Stimulated activated naive CD8-positive, alpha-beta T cell treated with anti-CD3 and anti-CD28 coated beads, Interleukin-15, amount 100 ng/mL, for 72 hours (primary cell): ENCODE results near the gene SUMO3.

Experiments
- ATAC-seq: fragments of 150-1000 bp; cut with Tn5 transposase; 2 replicates; pipeline ENCODE4 v1.10.0; 2021; ENCODE audit warnings: mild to moderate bottlenecking, moderate library complexity
- DNase-seq, 2 donors: peaks; one replicate each; pipeline ENCODE4 v3.0.0; 2021 to 2022
- H3K27ac Mint-ChIP-seq, 2 donors: one replicate each; pipeline ENCODE4 v1.8.0; 2022; ENCODE audit warnings: mild to moderate bottlenecking in 2 of 2, mixed read lengths in 2 of 2, moderate library complexity in 2 of 2
- H3K27me3 Mint-ChIP-seq: one replicate; pipeline ENCODE4 v1.8.0; 2022; ENCODE audit warnings: mixed read lengths
- H3K4me1 Mint-ChIP-seq: one replicate; pipeline ENCODE4 v1.8.0; 2022; ENCODE audit warnings: mild to moderate bottlenecking, mixed read lengths
- H3K4me3 Mint-ChIP-seq, 2 donors: one replicate each; pipeline ENCODE4 v1.8.0; 2022; ENCODE audit warnings: mild to moderate bottlenecking in 2 of 2, mixed read lengths in 2 of 2, moderate library complexity in 1 of 2
- H3K9me3 Mint-ChIP-seq, 2 donors: one replicate each; pipeline ENCODE4 v1.8.0; 2022; ENCODE audit warnings: mixed read lengths in 2 of 2

SUMO3 gene

GRCh38 chr21:44805226-44805625 is 12.6 kb downstream of the SUMO3 start:
- DNase-seq (no peak), ATAC-seq (no peak)
- Mint-ChIP-seq H3K4me3 (no peak overlapping the region), H3K27me3 (no peaks in the 10 kb centered on the region), H3K4me1 (peaks cover 35% of the 10 kb centered on the region), H3K27ac (no peak overlapping the region), H3K9me3 (no peaks in the 10 kb centered on the region)

DNA sequence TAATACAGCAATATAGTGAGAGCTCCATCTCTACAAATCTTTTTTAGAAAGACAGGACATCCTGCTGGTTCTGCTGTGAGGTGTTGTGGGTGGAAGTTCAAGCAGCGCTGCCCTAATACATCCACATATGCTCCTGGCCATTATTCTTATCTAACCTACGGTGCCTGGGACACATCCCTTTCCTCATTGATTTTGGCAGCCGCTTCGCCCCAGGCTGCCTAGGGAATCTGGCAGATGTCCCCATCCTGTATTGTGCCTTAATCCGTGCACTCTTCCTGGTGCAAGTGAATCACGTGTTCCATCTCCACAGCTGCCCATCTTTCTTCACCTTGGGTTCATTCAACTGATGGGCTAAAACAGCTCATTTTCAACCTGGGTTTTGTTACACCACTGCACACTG is 13.1 kb downstream of the SUMO3 start:
- peaks cover 39% of the 10 kb centered on the region for H3K4me1 Mint-ChIP-seq
- H3K27me3 Mint-ChIP-seq = no peaks in the 10 kb centered on the region
- H3K27ac Mint-ChIP-seq = no peak overlapping the region
- H3K4me3 Mint-ChIP-seq = no peak overlapping the region
- no peaks in the 10 kb centered on the region for H3K9me3 Mint-ChIP-seq
- ATAC-seq (no peak), DNase-seq (no peak)

GRCh38 chr21:44803651-44804050 is 14.2 kb downstream of the SUMO3 start:
- H3K4me1 Mint-ChIP-seq = peaks cover 49% of the 10 kb centered on the region
- DNase-seq (no peak), ATAC-seq (no peak)
- no peak overlapping the region for H3K27ac Mint-ChIP-seq
- no peak overlapping the region for H3K4me3 Mint-ChIP-seq
- no peaks in the 10 kb centered on the region for H3K27me3 Mint-ChIP-seq
- no peaks in the 10 kb centered on the region for H3K9me3 Mint-ChIP-seq

DNA sequence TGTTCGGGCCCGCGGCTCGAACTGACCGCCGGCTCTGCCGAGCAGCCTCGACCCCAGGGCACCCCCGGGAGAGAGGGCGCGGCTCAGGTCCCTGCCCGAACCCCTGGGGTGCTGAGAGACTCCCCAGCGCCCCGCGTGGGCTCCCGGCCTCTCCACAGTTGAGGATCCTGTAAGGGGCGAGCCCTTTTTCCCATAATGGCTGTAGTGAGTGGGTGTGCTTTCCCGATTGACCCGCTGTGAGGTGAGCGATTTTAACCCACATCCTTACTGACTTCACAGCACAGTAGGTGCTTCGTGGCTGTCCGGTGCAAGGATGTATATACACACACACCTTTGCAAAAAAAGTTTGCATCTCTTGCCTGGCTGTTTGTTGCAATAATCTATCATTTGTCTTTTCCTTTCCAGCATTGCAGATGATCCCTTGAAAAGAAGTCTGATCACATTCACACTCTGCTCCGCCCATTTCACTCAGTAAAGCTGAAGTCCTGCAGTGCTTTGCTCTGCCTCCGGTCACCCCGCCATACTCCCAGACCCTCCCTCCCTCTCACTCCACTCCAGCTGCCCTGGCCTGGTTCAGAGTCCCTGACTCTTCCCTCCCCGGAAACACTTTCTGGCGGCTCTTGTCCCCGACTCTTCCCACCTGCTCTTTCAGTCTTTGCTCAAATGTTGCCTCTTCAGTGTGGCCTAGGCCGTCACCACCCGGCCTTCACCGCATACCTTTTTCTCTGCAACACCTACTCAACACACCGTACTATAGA is 15.3 kb downstream of the SUMO3 start:
- Mint-ChIP-seq H3K4me1 (peaks cover 55% of the 10 kb centered on the region), H3K9me3 (no peaks in the 10 kb centered on the region), H3K27me3 (no peaks in the 10 kb centered on the region), H3K27ac (peak overlapping the region; percentile 79 to 85), H3K4me3 (peak overlapping the region; percentile 85 to 91)
- peak; percentile 27 for ATAC-seq
- no peak for DNase-seq

- ATAC-seq (peak; percentile 97), DNase-seq (peak; percentile 89 to 90)
- Mint-ChIP-seq H3K27me3 (no peaks in the 10 kb centered on the region), H3K4me3 (peak within 1 kb of the TSS; percentile 85 to 97), H3K9me3 (no peaks in the 10 kb centered on the region), H3K4me1 (peaks cover 61% of the 10 kb centered on the region), H3K27ac (peak within 1 kb of the TSS; percentile 92 to 95)
These were observed 16.1 kb downstream of the SUMO3 start, which contains the start of gene UBE2G2 for GRCh38 chr21:44801468-44802395. TSS of gene UBE2G2 (minus strand) at chr21:44801820. CDS start at chr21:44801748, 72 bp downstream.

GRCh38 chr21:44800971-44801467 is 16.8 kb downstream of the SUMO3 start:
- Mint-ChIP-seq H3K4me3 (peak overlapping the region; percentile 85 to 97), H3K27me3 (no peaks in the 10 kb centered on the region)
- DNase-seq = peak in 1 of 2 donors; percentile 23

GRCh38 chr21:44800103-44800502 is 17.8 kb downstream of the SUMO3 start:
- no peak for DNase-seq
- peaks cover 78% of the 10 kb centered on the region for H3K4me1 Mint-ChIP-seq
- no peaks in the 10 kb centered on the region for H3K27me3 Mint-ChIP-seq
- H3K9me3 Mint-ChIP-seq = no peaks in the 10 kb centered on the region
- H3K4me3 Mint-ChIP-seq = peak overlapping the region; percentile 85 to 97
- peak overlapping the region in 1 of 2 donors; percentile 56 for H3K27ac Mint-ChIP-seq
- no peak for ATAC-seq

More at GRCh38 chr21:44800971-44801467, 16.8 kb downstream of the SUMO3 start:
- H3K9me3 Mint-ChIP-seq = no peaks in the 10 kb centered on the region
- peak; percentile 69 for ATAC-seq
- H3K4me1 Mint-ChIP-seq = peaks cover 68% of the 10 kb centered on the region
- H3K27ac Mint-ChIP-seq = peak overlapping the region; percentile 92 to 95

DNA sequence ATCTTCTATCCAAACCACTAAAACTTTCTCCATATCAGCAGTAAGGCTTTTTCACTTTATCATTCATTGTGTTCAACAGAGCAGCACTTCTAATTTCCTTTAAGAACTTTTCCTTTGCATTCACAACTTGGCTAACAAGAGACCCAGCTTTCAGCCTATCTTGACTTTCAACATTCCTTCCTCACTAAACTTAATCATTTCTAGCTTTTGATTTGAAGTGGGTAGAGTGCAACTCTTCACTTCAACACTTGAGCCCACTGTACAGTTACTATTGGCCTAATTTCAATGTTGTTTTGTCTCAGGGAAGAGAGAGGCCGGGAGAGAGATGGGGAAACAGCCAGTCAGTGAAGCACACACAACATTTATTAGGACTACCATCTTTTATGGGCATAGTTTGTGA is 18.2 kb downstream of the SUMO3 start:
- Mint-ChIP-seq H3K4me3 (peak overlapping the region; percentile 57 to 97), H3K4me1 (peaks cover 73% of the 10 kb centered on the region), H3K27me3 (no peaks in the 10 kb centered on the region), H3K9me3 (no peaks in the 10 kb centered on the region), H3K27ac (peak overlapping the region; percentile 30 to 56)
- ATAC-seq (no peak), DNase-seq (no peak)

- no peak for ATAC-seq
- Mint-ChIP-seq H3K4me1 (peaks cover 70% of the 10 kb centered on the region), H3K9me3 (no peaks in the 10 kb centered on the region)
These were observed 20.1 kb downstream of the SUMO3 start for GRCh38 chr21:44797775-44798174.

DNA sequence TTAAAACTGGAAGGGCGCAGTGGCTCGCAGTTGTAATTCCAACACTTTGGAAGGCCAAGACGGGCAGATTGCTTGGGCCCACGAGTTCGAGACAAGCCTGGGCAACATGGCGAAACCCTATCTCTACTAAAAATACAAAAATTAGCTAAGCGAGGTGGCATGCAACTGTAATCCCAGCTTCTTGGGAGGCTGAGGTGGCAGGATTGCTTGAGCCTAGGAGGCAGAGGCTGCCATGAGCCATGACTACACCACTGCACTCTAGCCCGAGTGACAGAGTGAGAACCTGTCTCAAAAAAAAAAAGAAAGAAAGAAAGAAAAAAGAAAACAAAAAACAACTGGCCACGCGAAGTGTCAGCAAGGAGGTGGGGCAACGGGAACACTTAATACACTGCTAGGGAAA is 22.5 kb downstream of the SUMO3 start:
- Mint-ChIP-seq H3K9me3 (no peaks in the 10 kb centered on the region), H3K4me1 (peaks cover 76% of the 10 kb centered on the region), H3K4me3 (no peak overlapping the region), H3K27me3 (no peaks in the 10 kb centered on the region), H3K27ac (peak overlapping the region in 1 of 2 donors; percentile 34)
- ATAC-seq (no peak), DNase-seq (no peak)

More at GRCh38 chr21:44797775-44798174, 20.1 kb downstream of the SUMO3 start:
- Mint-ChIP-seq H3K27ac (peak overlapping the region in 1 of 2 donors; percentile 69), H3K27me3 (no peaks in the 10 kb centered on the region), H3K4me3 (no peak overlapping the region)
- no peak for DNase-seq

DNA sequence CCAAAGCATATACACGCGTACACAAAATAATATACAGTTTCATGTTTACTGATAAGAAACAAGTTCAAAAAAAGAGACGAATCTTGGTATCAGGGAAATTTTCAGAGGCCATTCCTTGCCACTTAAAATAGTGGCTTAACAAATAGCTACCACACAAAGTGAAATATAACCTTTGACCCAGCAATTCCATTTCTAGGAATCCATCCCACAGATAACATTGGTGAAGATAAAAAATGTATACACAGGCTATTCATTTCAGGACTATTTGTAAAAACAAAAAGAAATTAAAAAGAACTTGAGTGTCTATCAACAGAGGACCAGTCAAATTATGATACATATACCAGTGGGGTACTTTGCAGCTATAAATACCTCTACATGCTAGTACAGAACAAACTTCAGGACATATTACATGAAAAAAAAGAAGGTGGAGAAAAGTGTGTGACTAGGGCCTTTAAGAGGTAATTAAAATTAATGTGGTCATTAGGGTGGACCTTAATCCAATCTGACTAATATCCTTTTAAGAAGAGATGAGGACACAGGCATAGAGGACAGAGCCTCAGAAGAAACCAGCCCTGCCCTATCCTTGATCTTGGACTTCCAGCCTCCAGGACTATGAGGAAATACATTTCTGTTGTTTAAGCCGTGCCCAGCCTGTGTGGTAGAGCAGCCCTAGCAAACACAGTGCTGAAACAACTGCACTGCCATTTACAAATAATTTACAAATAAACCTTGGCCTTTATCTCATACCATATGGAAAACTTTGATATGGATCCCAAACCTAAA is 24.1 kb downstream of the SUMO3 start:
- DNase-seq (no peak), ATAC-seq (no peak)
- Mint-ChIP-seq H3K4me1 (peaks cover 69% of the 10 kb centered on the region), H3K4me3 (peak overlapping the region in 1 of 2 donors; percentile 8), H3K27ac (no peak overlapping the region), H3K27me3 (no peaks in the 10 kb centered on the region), H3K9me3 (no peaks in the 10 kb centered on the region)

- H3K27me3 Mint-ChIP-seq = no peaks in the 10 kb centered on the region
- DNase-seq (peak; percentile 45 to 46), ATAC-seq (peak; percentile 92)
- H3K4me3 Mint-ChIP-seq = peak overlapping the region in 1 of 2 donors; percentile 8
- H3K4me1 Mint-ChIP-seq = peaks cover 62% of the 10 kb centered on the region
- peak overlapping the region in 1 of 2 donors; percentile 27 for H3K27ac Mint-ChIP-seq
- no peaks in the 10 kb centered on the region for H3K9me3 Mint-ChIP-seq
These were observed 24.9 kb downstream of the SUMO3 start for GRCh38 chr21:44792702-44793591.

- DNase-seq = no peak
- ATAC-seq = no peak
- H3K4me1 Mint-ChIP-seq = peaks cover 59% of the 10 kb centered on the region
- no peaks in the 10 kb centered on the region for H3K9me3 Mint-ChIP-seq
- no peak overlapping the region for H3K4me3 Mint-ChIP-seq
- H3K27ac Mint-ChIP-seq = no peak overlapping the region
- no peaks in the 10 kb centered on the region for H3K27me3 Mint-ChIP-seq
These were observed 25.9 kb downstream of the SUMO3 start for GRCh38 chr21:44791993-44792392.

DNA sequence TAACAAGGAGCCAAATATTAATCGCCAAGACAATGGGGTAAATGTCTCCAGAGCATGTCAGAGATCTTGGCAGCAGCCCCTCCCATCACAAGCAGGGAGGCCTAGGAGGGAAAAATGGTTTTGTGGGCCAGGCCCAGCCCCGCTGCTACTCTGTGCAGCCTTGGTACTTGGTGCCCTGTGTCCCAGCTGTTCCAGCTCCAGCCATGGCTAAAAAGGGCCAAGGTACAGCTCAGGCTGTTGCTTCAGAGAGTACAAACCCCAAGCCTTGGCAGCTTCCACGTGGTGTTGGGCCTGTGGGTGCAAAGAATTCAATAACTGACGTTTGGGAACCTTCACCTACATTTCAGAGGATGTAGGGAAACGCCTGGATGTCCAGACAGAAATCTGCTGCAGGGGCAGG is 26.6 kb downstream of the SUMO3 start:
- no peaks in the 10 kb centered on the region for H3K27me3 Mint-ChIP-seq
- H3K4me3 Mint-ChIP-seq = no peak overlapping the region
- DNase-seq (no peak), ATAC-seq (no peak)
- H3K27ac Mint-ChIP-seq = peak overlapping the region in 1 of 2 donors; percentile 59
- peaks cover 56% of the 10 kb centered on the region for H3K4me1 Mint-ChIP-seq
- no peaks in the 10 kb centered on the region for H3K9me3 Mint-ChIP-seq
